K562 (cell line): ENCODE data around the gene SPDEF. TPM values are rescaled to one million over a fixed set of nuclear protein-coding genes. Genes with fewer than 3 reads are reported as not detected.

Experiments
- ARID1B ChIP-seq: fragments of 450-650 bp; IDR thresholded peaks from 2 replicates; pipeline ENCODE4 v1.6.1; 2016; ENCODE audit warnings: antibody characterized with exemption, mild to moderate bottlenecking, inconsistent platforms
- ATF6 ChIP-seq: sonication (generic); formaldehyde crosslinking; IDR thresholded peaks from 2 replicates; pipeline ENCODE4 v1.4.0; 2020; ENCODE audit warnings: mild to moderate bottlenecking, missing genetic modification reagents
- BCLAF1 ChIP-seq, 2 experiments: fragments of 450-650 bp in 1 of 2; IDR thresholded peaks; 2 replicates each; pipeline ENCODE4 v1.6.1; 2011 to 2017; ENCODE audit warnings: low read depth in 2 of 2, antibody characterized with exemption in 1 of 2, borderline replicate concordance in 1 of 2, low read length in 1 of 2, mild to moderate bottlenecking in 1 of 2, mixed read lengths in 1 of 2; ENCODE audit not compliant: control insufficient read depth in 1 of 2
- COPS2 ChIP-seq: fragments of 450-650 bp; conservative IDR thresholded peaks from 2 replicates; pipeline ENCODE4 v1.6.1; 2016; ENCODE audit warnings: mild to moderate bottlenecking, moderate library complexity
- E2F4 ChIP-seq: sonication (generic); formaldehyde crosslinking; IDR thresholded peaks from 2 replicates; pipeline ENCODE4 v1.8.0; 2022; ENCODE audit warnings: mild to moderate bottlenecking, low read depth, missing genetic modification reagents
- ERF ChIP-seq: fragments of 450-650 bp; formaldehyde crosslinking; IDR thresholded peaks from 2 replicates; pipeline ENCODE4 v1.4.0; 2020; ENCODE audit warnings: mild to moderate bottlenecking, mixed read lengths
- GABPB2 ChIP-seq: fragments of 250-450 bp; sonication (Bioruptor Pico); conservative IDR thresholded peaks from 2 replicates; pipeline ENCODE4 v1.5.1; 2021; ENCODE audit warnings: mild to moderate bottlenecking
- HLTF ChIP-seq: fragments of 450-650 bp; IDR thresholded peaks from 2 replicates; pipeline ENCODE4 v1.6.1; 2016
- KLF1 ChIP-seq: fragments of 450-650 bp; IDR thresholded peaks from 2 replicates; pipeline ENCODE4 v1.6.1; 2016; ENCODE audit warnings: missing genetic modification characterization, missing compliant biosample characterization
- KLF16 ChIP-seq: IDR thresholded peaks from 2 replicates; pipeline ENCODE4 v1.6.1; 2016; ENCODE audit warnings: antibody characterized with exemption
- PHB ChIP-seq: fragments of 250-450 bp; sonication (Bioruptor Pico); IDR thresholded peaks from 2 replicates; pipeline ENCODE4 v1.5.0; 2021
- PML ChIP-seq: IDR thresholded peaks from 2 replicates; pipeline ENCODE4 v1.6.1; 2012; ENCODE audit warnings: low read length, inconsistent platforms
- POLR3A ChIP-seq: IDR thresholded peaks from 2 replicates; pipeline ENCODE4 v1.6.1; 2011; ENCODE audit warnings: borderline replicate concordance, mild to moderate bottlenecking, moderate library complexity; ENCODE audit not compliant: insufficient read length, insufficient read depth; ENCODE audit errors: extremely low read depth
- PURB ChIP-seq: sonication (generic); formaldehyde crosslinking; IDR thresholded peaks from 2 replicates; pipeline ENCODE4 v1.9.0; 2021; ENCODE audit warnings: low read depth, mild to moderate bottlenecking, missing genetic modification reagents
- RBM14 ChIP-seq: fragments of 200-400 bp; formaldehyde crosslinking; IDR thresholded peaks from 2 replicates; pipeline ENCODE4 v1.6.1; 2018; ENCODE audit warnings: low read depth, mild to moderate bottlenecking, low read length, moderate library complexity, borderline replicate concordance; ENCODE audit not compliant: insufficient read depth
- RCOR1 ChIP-seq, 2 experiments: IDR thresholded peaks; 2 replicates each; pipeline ENCODE4 v1.6.1; 2012; ENCODE audit warnings: low read depth in 2 of 2, low read length in 2 of 2, borderline replicate concordance in 1 of 2, improper control_type of control experiment in 1 of 2
- RNF2 ChIP-seq: sonication (generic); IDR thresholded peaks from 2 replicates; pipeline ENCODE4 v1.6.1; 2016
- SRSF9 ChIP-seq: fragments of 200-400 bp; formaldehyde crosslinking; IDR thresholded peaks from 2 replicates; pipeline ENCODE4 v1.6.1; 2017; ENCODE audit warnings: low read depth, low read length, borderline replicate concordance
- STAG1 ChIP-seq: sonication (generic); formaldehyde crosslinking; IDR thresholded peaks from 2 replicates; pipeline ENCODE4 v1.5.0; 2020; ENCODE audit warnings: missing genetic modification reagents, borderline replicate concordance
- TEAD1 ChIP-seq, 2 experiments: fragments of 450-650 bp in 1 of 2; sonication (generic) in 1 of 2; formaldehyde crosslinking; IDR thresholded peaks; 2 replicates each; pipeline versions ENCODE4 v1.4.0 to v1.8.0; 2020 to 2022; ENCODE audit warnings: mild to moderate bottlenecking in 2 of 2, missing genetic modification reagents in 1 of 2
- ZFPM2 ChIP-seq: fragments of 250-450 bp; sonication (Bioruptor Pico); IDR thresholded peaks from 2 replicates; pipeline ENCODE4 v1.5.1; 2022; ENCODE audit warnings: mild to moderate bottlenecking
- ZNF197 ChIP-seq: fragments of 200-800 bp; sonication (Bioruptor generic); IDR thresholded peaks from 2 replicates; pipeline ENCODE4 v1.6.1; 2016; ENCODE audit warnings: low read depth, missing genetic modification characterization, missing compliant biosample characterization
- ZNF253 ChIP-seq: fragments of 250-450 bp; sonication (Bioruptor Pico); conservative IDR thresholded peaks from 2 replicates; pipeline ENCODE4 v1.6.1; 2021; ENCODE audit warnings: mild to moderate bottlenecking
- ZNF263 ChIP-seq: sonication (generic); formaldehyde crosslinking; IDR thresholded peaks from 2 replicates; pipeline ENCODE4 v1.8.0; 2022; ENCODE audit warnings: mild to moderate bottlenecking, missing genetic modification reagents, borderline replicate concordance
- ZNF644 ChIP-seq: fragments of 200-800 bp; sonication (Bioruptor generic); IDR thresholded peaks from 2 replicates; pipeline ENCODE4 v1.6.1; 2016; ENCODE audit warnings: low read depth, missing genetic modification characterization, missing compliant biosample characterization
- polyA plus RNA-seq, 8 experiments: library from polyadenylated mRNA; depleted of rRNA in 4 of 8; stranded (reverse) in 5 of 8; unstranded in 3 of 8; fragments of >200 nt; fragmentation: Nextera tagmentation in 2 of 8; fragmentation: Illumina TruSeq in 1 of 8; extraction: Ambion mirVana in 2 of 8; extraction: Trizol in 1 of 8; gene quantifications; 2 replicates each; pipeline versions ENCODE4 v1.2.1 to v1.2.3, GENCODE V29; 2011 to 2014; ENCODE audit warnings: inconsistent platforms in 1 of 8, missing spikeins in 1 of 8
- total RNA-seq, 7 experiments: library from RNA; depleted of rRNA in 6 of 7; stranded (reverse); fragments of >200 nt in 6 of 7; fragmentation: Illumina TruSeq in 2 of 7; extraction: Trizol in 2 of 7; gene quantifications; 2 replicates each; pipeline versions ENCODE4 v1.2.1 to v1.2.3, GENCODE V29; 2011 to 2021; ENCODE audit warnings: low replicate concordance in 1 of 7

SPDEF gene
- total and polyA plus RNA-seq, 9 of the 15 experiments (the other 6 are each of a cell fraction or from before 2014, with no cell fraction given): 0.04 to 0.12 (median 0.11) TPM; not detected in 5

GRCh38 chr6:34600796-34601195, 44.7 kb upstream of the SPDEF start (continued):
- TF ChIP-seq ZNF253 (no peak), PML (no peak), COPS2 (no peak), GABPB2 (CRISPR knock-in tag) (no peak), POLR3A (no peak), ZNF197 (CRISPR knock-in tag) (no peak), RBM14 (no peak), ATF6 (no peak), RCOR1 (IDR thresholded peaks at IDR 0.05; ENCODE audit: borderline replicate concordance in 1 of 2, low read depth in 2 of 2, low read length in 2 of 2) (peak in 1 of 2 experiments; percentile 83; a peak in 2 of 4 replicates), HLTF (no peak), BCLAF1 (IDR thresholded peaks at IDR 0.05; ENCODE audit: borderline replicate concordance in 1 of 2, control insufficient read depth in 1 of 2, low read depth in 2 of 2, low read length in 1 of 2) (no peak), PHB (CRISPR knock-in tag) (no peak), KLF1 (tag) (no peak), ZNF644 (tag) (no peak), RNF2 (no peak), ZNF263 (CRISPR knock-in tag) (no peak), ERF (CRISPR knock-in tag) (no peak), KLF16 (no peak), E2F4 (CRISPR knock-in tag) (no peak), STAG1 (no peak), SRSF9 (no peak), PURB (CRISPR knock-in tag) (no peak), TEAD1 (CRISPR knock-in tag; IDR thresholded peaks at IDR 0.05) (no peak), ZFPM2 (CRISPR knock-in tag) (no peak), ARID1B (0 out of 2 replicates have a peak, but pooled peaks have one; percentile 18)
